ENCODE data around the gene AGL. TPM values are rescaled to one million over a fixed set of nuclear protein-coding genes. Genes with fewer than 3 reads are reported as not detected.
"Not testable (repeated sequence)": the region's sequence is repeated elsewhere in the genome, so short reads cannot be mapped to it uniquely, and the experiment has no call there.

Gene AGL
- total and polyA plus RNA-seq, 2 of the 13 experiments (the other 11 are each of a cell fraction or from before 2014, with no cell fraction given): 4.3 to 13.1 TPM

DNA sequence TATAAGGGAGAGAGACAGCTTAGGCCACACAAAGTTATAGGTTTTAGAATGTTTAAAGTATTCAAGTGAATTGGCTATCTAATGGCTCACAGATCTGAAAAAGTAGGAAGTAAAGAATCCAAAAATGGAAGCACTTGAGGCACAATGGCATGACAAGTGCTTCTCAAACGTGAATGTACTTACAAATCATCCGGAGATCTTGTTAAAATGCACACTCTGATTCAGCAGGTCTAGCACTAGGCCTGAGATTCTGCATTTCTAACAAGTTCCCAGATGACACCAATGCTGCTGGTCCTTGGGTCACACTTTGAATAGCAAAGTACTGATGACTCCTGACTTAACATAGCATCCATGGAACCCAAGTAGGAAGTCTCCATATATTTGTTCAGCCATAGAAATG, 20.9 kb upstream of the AGL start:
- no peaks in the 10 kb centered on the region for H3K4me1 ChIP-seq (ENCODE audit: insufficient read depth, low read length)
- whole genome bisulfite sequencing (ENCODE audit: low lambda C conversion rate): 29% methylated on average over 2 of the region's 2 CpGs
- POLR2A ChIA-PET: no interaction called here
- CTCF ChIA-PET (ENCODE audit: low intra/inter-chr PET ratio, low total read pairs): no interaction called here
- no peaks in the 10 kb centered on the region for H4K20me1 ChIP-seq (ENCODE audit: insufficient read depth, low read length)
- TF ChIP-seq POLR2AphosphoS2 (IDR thresholded peaks at IDR 0.05; ENCODE audit: low read depth, low read length): no peak
- no peak for TF ChIP-seq NFKBIZ (CRISPR knock-in tag; IDR thresholded peaks at IDR 0.05)
- no peak for TF ChIP-seq ZNF772 (CRISPR knock-in tag; IDR thresholded peaks at IDR 0.05)
- no peak for TF ChIP-seq ATF7 (IDR thresholded peaks at IDR 0.05)
- no peak for TF ChIP-seq ATF7 (CRISPR knock-in tag; IDR thresholded peaks at IDR 0.05)
- TF ChIP-seq ZBTB33 (CRISPR knock-in tag; IDR thresholded peaks at IDR 0.05): no peak
- in situ Hi-C loops (cut with HindIII; ENCODE audit: extremely low pct_ligation_motif_present, low pct_unique_long_range_greater_than_20kb) (no loop called here), intact Hi-C loops (cut with micrococcal nuclease; ENCODE audit: unreplicated experiment) (no loop called here)
- BruUV-seq (replicated peaks): no TSS peak
- no peak for ATAC-seq
- H2AFZ ChIP-seq (ENCODE audit: low read length): no peak overlapping the region
- H3K27ac ChIP-seq (ENCODE audit: extremely low read length, insufficient read depth, low read length): no peak overlapping the region
- no peaks in the 10 kb centered on the region; a peak in 1 of 5 replicates for H3K27me3 ChIP-seq (ENCODE audit: control insufficient read depth in 1 of 2, insufficient read depth in 2 of 2, low read length in 2 of 2)
- no peaks in the 10 kb centered on the region for H3K79me2 ChIP-seq (ENCODE audit: insufficient read depth, low read length)
- peaks cover 5% of the 10 kb centered on the region for H3K9me3 ChIP-seq (ENCODE audit: low read length)
- no peaks in the 10 kb centered on the region for H3K36me3 ChIP-seq (replicated peaks in 1 of 2; ENCODE audit: control insufficient read depth in 1 of 2, insufficient read depth in 2 of 2, low read length in 2 of 2)
- no peak for DNase-seq (ENCODE audit: low spot score)
- H3K4me2 ChIP-seq (ENCODE audit: low read depth, low read length): no peak overlapping the region
- H3K9ac ChIP-seq (ENCODE audit: insufficient read depth, low read depth, low read length): no peak overlapping the region
- no peak overlapping the region for H3K4me3 ChIP-seq (replicated peaks in 1 of 3; ENCODE audit: insufficient read depth in 1 of 3, low read depth in 2 of 3, low read length in 3 of 3)
- no peak for FAIRE-seq

DNA sequence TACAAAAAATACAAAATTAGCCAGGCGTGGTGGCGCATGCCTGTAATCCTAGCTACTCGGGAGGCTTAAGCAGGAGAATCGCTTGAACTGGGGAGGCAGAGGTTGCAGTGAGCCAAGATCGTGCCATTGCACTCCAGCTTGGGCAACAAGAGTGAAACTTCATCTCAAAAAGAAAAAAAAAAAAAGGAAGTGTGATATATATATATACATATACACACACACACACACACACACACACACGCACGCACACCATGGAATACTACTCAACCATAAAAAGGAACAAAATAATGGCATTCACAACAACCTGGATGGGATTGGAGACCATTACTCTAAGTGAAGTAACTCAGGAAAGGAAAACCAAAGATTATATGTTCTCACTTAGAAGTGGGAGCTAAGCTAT, 16.2 kb upstream of the AGL start:
- FAIRE-seq; in situ Hi-C loops (cut with HindIII; ENCODE audit: extremely low pct_ligation_motif_present, low pct_unique_long_range_greater_than_20kb); DNase-seq (ENCODE audit: low spot score); ATAC-seq; H3K27ac ChIP-seq (ENCODE audit: extremely low read length, insufficient read depth, low read length); CTCF ChIA-PET (ENCODE audit: low intra/inter-chr PET ratio, low total read pairs); H3K9ac ChIP-seq (ENCODE audit: insufficient read depth, low read depth, low read length); H3K27me3 ChIP-seq (ENCODE audit: control insufficient read depth in 1 of 2, insufficient read depth in 2 of 2, low read length in 2 of 2); BruUV-seq (replicated peaks); H3K4me2 ChIP-seq (ENCODE audit: low read depth, low read length); H3K9me3 ChIP-seq (ENCODE audit: low read length); H3K4me3 ChIP-seq (replicated peaks in 1 of 3; ENCODE audit: insufficient read depth in 1 of 3, low read depth in 2 of 3, low read length in 3 of 3); H3K79me2 ChIP-seq (ENCODE audit: insufficient read depth, low read length); H2AFZ ChIP-seq (ENCODE audit: low read length); H4K20me1 ChIP-seq (ENCODE audit: insufficient read depth, low read length); intact Hi-C loops (cut with micrococcal nuclease; ENCODE audit: unreplicated experiment); H3K36me3 ChIP-seq (replicated peaks in 1 of 2; ENCODE audit: control insufficient read depth in 1 of 2, insufficient read depth in 2 of 2, low read length in 2 of 2); POLR2A ChIA-PET: not testable (repeated sequence)
- 95% methylated on average over 7 of the region's 7 CpGs for WGBS (ENCODE audit: low lambda C conversion rate)
- H3K4me1 ChIP-seq (ENCODE audit: insufficient read depth, low read length): peaks cover 29% of the 10 kb centered on the region

Measured in HepG2 (cell line).